AG10803 (cell line): ENCODE measurements around the gene CGB2.
"Not testable (repeated sequence)": the region's sequence is repeated elsewhere in the genome, so short reads cannot be mapped to it uniquely, and the experiment has no call there.

Experiments
- DNase-seq: peaks from one replicate; pipeline ENCODE4 v3.0.0; 2010; ENCODE audit warnings: low read depth
- H3K4me3 ChIP-seq: 2 replicates; pipeline ENCODE4 v1.5.1; 2011; ENCODE audit warnings: mild to moderate bottlenecking, low read length, control low read depth
- CTCF ChIP-seq: conservative IDR thresholded peaks from 2 replicates; pipeline ENCODE4 v1.5.1; 2011; ENCODE audit warnings: mild to moderate bottlenecking, low read length, control low read depth, inconsistent platforms

Gene CGB2

GRCh38 chr19:49073514-49074378 lies 42.1 kb downstream of the CGB2 start:
- peak; percentile 42 for TF ChIP-seq CTCF
- no peak overlapping the region for H3K4me3 ChIP-seq
- DNase-seq, result no peak

- peak; percentile 60 for TF ChIP-seq CTCF
- not testable (repeated sequence) for H3K4me3 ChIP-seq
- DNase-seq, result peak; percentile 67
Measured at GRCh38 chr19:49074869-49075268, 43.2 kb downstream of the CGB2 start.

GRCh38 chr19:49080392-49080791 lies 48.7 kb downstream of the CGB2 start:
- no peak overlapping the region for H3K4me3 ChIP-seq
- TF ChIP-seq CTCF, result no peak

GRCh38 chr19:49081273-49081672 lies 49.6 kb downstream of the CGB2 start:
- DNase-seq, result no peak
- no peak overlapping the region for H3K4me3 ChIP-seq
- TF ChIP-seq CTCF, result no peak

More at GRCh38 chr19:49080392-49080791, 48.7 kb downstream of the CGB2 start:
- no peak for DNase-seq
